HEK293T (cell line): Measurements from ENCODE around the gene MAP3K21.

Source experiments
- ARNT ChIP-seq: fragments of 450-650 bp; IDR thresholded peaks from 2 replicates; pipeline ENCODE4 v1.6.1; 2017; ENCODE audit warnings: mild to moderate bottlenecking
- BHLHE40 ChIP-seq: fragments of 450-650 bp; IDR thresholded peaks from 2 replicates; pipeline ENCODE4 v1.6.1; 2016; ENCODE audit warnings: mild to moderate bottlenecking, moderate library complexity, borderline replicate concordance
- ELF4 ChIP-seq: fragments of 450-650 bp; IDR thresholded peaks from 2 replicates; pipeline ENCODE4 v1.6.1; 2017; ENCODE audit warnings: antibody characterized with exemption
- FOXA1 ChIP-seq: fragments of 450-650 bp; IDR thresholded peaks from 2 replicates; pipeline ENCODE4 v1.6.1; 2016; ENCODE audit warnings: mild to moderate bottlenecking
- FOXK2 ChIP-seq: fragments of 450-650 bp; IDR thresholded peaks from 2 replicates; pipeline ENCODE4 v1.6.1; 2016; ENCODE audit warnings: mild to moderate bottlenecking
- FOXM1 ChIP-seq: fragments of 450-650 bp; IDR thresholded peaks from 2 replicates; pipeline ENCODE4 v1.6.1; 2017; ENCODE audit warnings: mild to moderate bottlenecking, borderline replicate concordance
- LEF1 ChIP-seq: fragments of 450-650 bp; IDR thresholded peaks from 2 replicates; pipeline ENCODE4 v1.6.1; 2017; ENCODE audit warnings: mild to moderate bottlenecking, borderline replicate concordance
- NFRKB ChIP-seq: fragments of 450-650 bp; IDR thresholded peaks from 2 replicates; pipeline ENCODE4 v1.6.1; 2016; ENCODE audit warnings: mild to moderate bottlenecking, moderate library complexity
- SP1 ChIP-seq: fragments of 450-650 bp; IDR thresholded peaks from 2 replicates; pipeline ENCODE4 v1.6.1; 2017
- TARDBP ChIP-seq: fragments of 450-650 bp; IDR thresholded peaks from 2 replicates; pipeline ENCODE4 v1.6.1; 2016
- ZNF384 ChIP-seq: fragments of 450-650 bp; IDR thresholded peaks from 2 replicates; pipeline ENCODE4 v1.6.1; 2016
- TF ChIP-seq, protein P1 (sequence below): fragments of 450-650 bp; IDR thresholded peaks from 2 replicates; pipeline ENCODE4 v1.6.1; 2016

DNA sequence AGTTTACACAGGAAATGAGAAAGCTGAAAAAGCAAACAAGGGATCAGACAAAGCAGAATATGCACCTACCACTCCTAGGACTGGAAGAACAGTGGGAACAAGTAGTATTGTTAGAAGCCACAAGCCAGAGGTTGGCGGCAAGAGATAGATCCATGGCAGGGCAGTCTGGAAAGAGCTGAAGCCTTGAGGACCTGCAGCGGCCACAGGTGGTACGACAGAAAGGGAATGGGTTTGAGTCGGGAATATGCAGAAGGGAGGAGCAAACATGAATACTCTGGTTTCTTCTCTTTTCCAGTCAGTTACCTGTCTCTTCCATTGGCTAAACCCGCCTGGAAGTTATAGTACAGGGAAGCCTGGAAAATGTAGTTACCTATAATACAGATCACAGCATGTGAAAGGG lies 28.1 kb upstream of the MAP3K21 start:
- no peak for TF ChIP-seq FOXM1
- TF ChIP-seq BHLHE40 = no peak
- TF ChIP-seq SP1 = no peak
- no peak for TF ChIP-seq ARNT
- TF ChIP-seq FOXK2 = no peak
- TF ChIP-seq, protein P1, sequence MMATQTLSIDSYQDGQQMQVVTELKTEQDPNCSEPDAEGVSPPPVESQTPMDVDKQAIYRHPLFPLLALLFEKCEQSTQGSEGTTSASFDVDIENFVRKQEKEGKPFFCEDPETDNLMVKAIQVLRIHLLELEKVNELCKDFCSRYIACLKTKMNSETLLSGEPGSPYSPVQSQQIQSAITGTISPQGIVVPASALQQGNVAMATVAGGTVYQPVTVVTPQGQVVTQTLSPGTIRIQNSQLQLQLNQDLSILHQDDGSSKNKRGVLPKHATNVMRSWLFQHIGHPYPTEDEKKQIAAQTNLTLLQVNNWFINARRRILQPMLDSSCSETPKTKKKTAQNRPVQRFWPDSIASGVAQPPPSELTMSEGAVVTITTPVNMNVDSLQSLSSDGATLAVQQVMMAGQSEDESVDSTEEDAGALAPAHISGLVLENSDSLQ = no peak
- no peak for TF ChIP-seq NFRKB
- TF ChIP-seq FOXA1 = no peak
- no peak for TF ChIP-seq TARDBP
- TF ChIP-seq ZNF384 = no peak
- no peak for TF ChIP-seq LEF1
- TF ChIP-seq ELF4 = no peak
